Breast epithelium (tissue), 4 donors: ENCODE results near the gene WDR36. TPM values are rescaled to one million over a fixed set of nuclear protein-coding genes. Genes with fewer than 3 reads are reported as not detected.
A peak's percentile ranks its signal among the peaks of the same experiment; 100 is the strongest.

Source experiments
- DNase-seq, 2 donors: peaks; one replicate each; pipeline ENCODE4 v3.0.0-alpha.2; 2019; ENCODE audit warnings: low spot score in 2 of 2
- H3K27ac ChIP-seq, 2 donors: fragments of 200-600 bp; sonication (generic) in 1 of 2; one replicate each; pipeline ENCODE4 v1.5.1; 2016 to 2019; ENCODE audit warnings: mild to moderate bottlenecking in 1 of 2
- H3K27me3 ChIP-seq, 2 donors: fragments of 200-600 bp; sonication (generic) in 1 of 2; one replicate each; pipeline versions ENCODE4 v1.5.1 to v1.6.0; 2017 to 2019; ENCODE audit warnings: control low read depth in 1 of 2, mild to moderate bottlenecking in 1 of 2
- H3K36me3 ChIP-seq: fragments of 200-600 bp; one replicate; pipeline ENCODE4 v1.5.1; 2019
- H3K4me1 ChIP-seq, 2 donors: fragments of 200-600 bp; sonication (generic); one replicate each; pipeline ENCODE4 v1.5.1; 2016 to 2019; ENCODE audit warnings: control low read depth in 1 of 2
- H3K4me3 ChIP-seq, 3 donors: fragments of 200-600 bp; sonication (generic); 1 replicate in 2 of 3; 2 replicates in 1 of 3; pipeline ENCODE4 v1.5.1; 2016 to 2019; ENCODE audit warnings: mild to moderate bottlenecking in 3 of 3, moderate library complexity in 2 of 3
- H3K9me3 ChIP-seq, 2 donors: fragments of 200-600 bp; sonication (generic) in 1 of 2; one replicate each; pipeline ENCODE4 v1.5.1; 2016 to 2019; ENCODE audit warnings: control low read depth in 1 of 2
- CTCF ChIP-seq, 3 donors: fragments of 450-650 bp; IDR thresholded peaks; one replicate each; pipeline ENCODE4 v1.5.1; 2016 to 2017; ENCODE audit warnings: antibody characterized with exemption in 3 of 3, mild to moderate bottlenecking in 3 of 3, moderate library complexity in 3 of 3
- POLR2A ChIP-seq: fragments of 450-650 bp; IDR thresholded peaks from one replicate; pipeline ENCODE4 v1.6.1; 2016; ENCODE audit warnings: antibody characterized with exemption, mild to moderate bottlenecking, moderate library complexity
- POLR2AphosphoS5 ChIP-seq, 3 donors: sonication (generic); formaldehyde crosslinking; IDR thresholded peaks; one replicate each; pipeline ENCODE4 v1.6.1; 2017; ENCODE audit warnings: antibody characterized with exemption in 3 of 3
- intact Hi-C: fragments of 100-400 bp; cut with DNase I; formaldehyde crosslinking; loops from one replicate; pipeline ENCODE4 v1.15.1; 2023; ENCODE audit warnings: low total_unique reads
- total RNA-seq, 3 donors: library from RNA; depleted of rRNA; stranded (reverse); fragments of >200 nt; gene quantifications; one replicate each; pipeline ENCODE4 v1.1.0, GENCODE V29; 2016

WDR36 gene
- total RNA-seq, 3 donors from 2014 or later: 27.2 to 41.4 (median 37.2) TPM

GRCh38 chr5:111133436-111133751 lies 41.2 kb downstream of the WDR36 start:
- Histone ChIP-seq H3K36me3 (no peaks in the 10 kb centered on the region), H3K9me3 (no peaks in the 10 kb centered on the region), H3K4me1 (no peaks in the 10 kb centered on the region), H3K27me3 (no peaks in the 10 kb centered on the region), H3K4me3 (no peak overlapping the region), H3K27ac (peak overlapping the region in 1 of 2 donors; percentile 55)
- intact Hi-C loops: no loop called here
- DNase-seq: no peak
- no peak for TF ChIP-seq POLR2A
- TF ChIP-seq POLR2AphosphoS5 (IDR thresholded peaks at IDR 0.05): no peak
- no peak for TF ChIP-seq CTCF (IDR thresholded peaks at IDR 0.05)

- no peaks in the 10 kb centered on the region for H3K36me3 ChIP-seq
- H3K27ac ChIP-seq: peak overlapping the region in 1 of 2 donors; percentile 71
- no peaks in the 10 kb centered on the region for H3K27me3 ChIP-seq
- H3K4me3 ChIP-seq: no peak overlapping the region
- intact Hi-C loops: no loop called here
- no peak for DNase-seq
- TF ChIP-seq CTCF (IDR thresholded peaks at IDR 0.05): no peak
- TF ChIP-seq POLR2AphosphoS5 (IDR thresholded peaks at IDR 0.05): no peak
- no peak for TF ChIP-seq POLR2A
- H3K9me3 ChIP-seq: no peaks in the 10 kb centered on the region
- H3K4me1 ChIP-seq: no peaks in the 10 kb centered on the region
Measured at GRCh38 chr5:111134087-111134486, 41.9 kb downstream of the WDR36 start.

GRCh38 chr5:111134864-111135263 lies 42.7 kb downstream of the WDR36 start:
- no peak overlapping the region for H3K4me3 ChIP-seq
- no peaks in the 10 kb centered on the region for H3K4me1 ChIP-seq
- H3K27ac ChIP-seq: no peak overlapping the region
- intact Hi-C loops: no loop called here
- H3K27me3 ChIP-seq: no peaks in the 10 kb centered on the region
- no peaks in the 10 kb centered on the region for H3K9me3 ChIP-seq
- H3K36me3 ChIP-seq: no peaks in the 10 kb centered on the region
- TF ChIP-seq POLR2AphosphoS5 (IDR thresholded peaks at IDR 0.05): no peak
- TF ChIP-seq CTCF (IDR thresholded peaks at IDR 0.05): no peak
- TF ChIP-seq POLR2A: no peak
- no peak for DNase-seq

- Histone ChIP-seq H3K36me3 (no peaks in the 10 kb centered on the region), H3K4me3 (no peak overlapping the region), H3K27me3 (no peaks in the 10 kb centered on the region), H3K9me3 (no peaks in the 10 kb centered on the region), H3K27ac (no peak overlapping the region), H3K4me1 (no peaks in the 10 kb centered on the region)
- intact Hi-C loops: no loop called here
- DNase-seq: no peak
- TF ChIP-seq CTCF (IDR thresholded peaks at IDR 0.05): no peak
Measured at GRCh38 chr5:111135363-111135762, 43.2 kb downstream of the WDR36 start.

GRCh38 chr5:111135946-111136345 lies 43.8 kb downstream of the WDR36 start:
- intact Hi-C loops: no loop called here
- Histone ChIP-seq H3K36me3 (no peaks in the 10 kb centered on the region), H3K4me1 (no peaks in the 10 kb centered on the region), H3K27me3 (no peaks in the 10 kb centered on the region), H3K4me3 (no peak overlapping the region), H3K9me3 (no peaks in the 10 kb centered on the region), H3K27ac (no peak overlapping the region)
- DNase-seq: no peak
- TF ChIP-seq POLR2AphosphoS5 (IDR thresholded peaks at IDR 0.05) (no peak), POLR2A (no peak), CTCF (IDR thresholded peaks at IDR 0.05) (no peak)
